NCI-H524 (cell line): ENCODE measurements around the gene DNALI1.
"Not testable (repeated sequence)": the region's sequence is repeated elsewhere in the genome, so short reads cannot be mapped to it uniquely, and the experiment has no call there.

Experiments
- DNase-seq, 2 experiments: peaks; one replicate each; lab custom pipeline; 2025; lab: John Stamatoyannopoulos, UW

The DNALI1 gene

GRCh38 chr1:37553927-37554808 lies 2.6 kb upstream of the DNALI1 start, which contains the start of gene SNIP1:
TSS of gene SNIP1 (minus strand) at chr1:37554293. CDS start at chr1:37554229, 64 bp downstream.
- peak; percentile 70 to 88 for DNase-seq

GRCh38 chr1:37557402-37557801 lies 662 bp downstream of the DNALI1 start:
- no peak for DNase-seq

GRCh38 chr1:37558411-37558810 lies 1.7 kb downstream of the DNALI1 start:
- DNase-seq: no peak

- DNase-seq: no peak
These were observed 2.3 kb downstream of the DNALI1 start for GRCh38 chr1:37559080-37559479.

GRCh38 chr1:37559957-37560379 lies 3.2 kb downstream of the DNALI1 start:
- not testable (repeated sequence) for DNase-seq

GRCh38 chr1:37560401-37561132 lies 3.8 kb downstream of the DNALI1 start:
- peak; percentile 5 to 38 for DNase-seq

- peak in 1 of 2 experiments; percentile 20 for DNase-seq
These were observed 4.7 kb downstream of the DNALI1 start for GRCh38 chr1:37561133-37562132.

- DNase-seq: no peak
These were observed 6.2 kb downstream of the DNALI1 start for GRCh38 chr1:37562984-37563383.

- DNase-seq: no peak
These were observed 8.2 kb downstream of the DNALI1 start for GRCh38 chr1:37564892-37565291.

- DNase-seq: no peak
These were observed 10.3 kb downstream of the DNALI1 start for GRCh38 chr1:37567023-37567422.

GRCh38 chr1:37570528-37571334 lies 14.0 kb downstream of the DNALI1 start:
- DNase-seq: no peak

- DNase-seq: no peak
These were observed 18.2 kb downstream of the DNALI1 start for GRCh38 chr1:37574834-37575480.

GRCh38 chr1:37575692-37576091 lies 19.0 kb downstream of the DNALI1 start:
- DNase-seq: no peak

GRCh38 chr1:37584544-37584943 lies 27.8 kb downstream of the DNALI1 start:
- not testable (repeated sequence) for DNase-seq

GRCh38 chr1:37588939-37589338 lies 32.2 kb downstream of the DNALI1 start:
- DNase-seq: no peak

- DNase-seq: no peak
These were observed 37.0 kb downstream of the DNALI1 start for GRCh38 chr1:37593726-37594125.

GRCh38 chr1:37595440-37596181 lies 38.9 kb downstream of the DNALI1 start, which contains the start of gene GNL2:
TSS of gene GNL2 (minus strand) at chr1:37595937. CDS start at chr1:37595822, 115 bp downstream.
- peak; percentile 81 to 91 for DNase-seq

GRCh38 chr1:37596182-37596667 lies 39.5 kb downstream of the DNALI1 start:
- DNase-seq: no peak

- DNase-seq: no peak
These were observed 43.2 kb downstream of the DNALI1 start for GRCh38 chr1:37599940-37600339.
